Upper lobe of right lung (tissue), 1 donor: ENCODE measurements around the gene ZNF283. TPM values are rescaled to one million over a fixed set of nuclear protein-coding genes. Genes with fewer than 3 reads are reported as not detected.

Experiments used
- ATAC-seq: fragments of 200-7000 bp; cut with Tn5 transposase; one replicate; pipeline ENCODE4 v1.9.1; 2020; ENCODE audit warnings: mild to moderate bottlenecking, moderate library complexity
- DNase-seq: peaks from one replicate; pipeline ENCODE4 v3.0.0-alpha.2; 2020
- H3K27ac ChIP-seq: fragments of 200-600 bp; one replicate; pipeline ENCODE4 v1.8.0; 2022
- H3K27me3 ChIP-seq: fragments of 200-600 bp; one replicate; pipeline ENCODE4 v1.8.0; 2022; ENCODE audit warnings: mild to moderate bottlenecking
- H3K36me3 ChIP-seq: fragments of 200-600 bp; one replicate; pipeline ENCODE4 v1.8.0; 2022
- H3K4me1 ChIP-seq: fragments of 200-600 bp; one replicate; pipeline ENCODE4 v1.8.0; 2022
- H3K4me3 ChIP-seq: fragments of 200-600 bp; one replicate; pipeline ENCODE4 v1.8.0; 2022; ENCODE audit warnings: mild to moderate bottlenecking
- H3K9me3 ChIP-seq: fragments of 200-600 bp; one replicate; pipeline ENCODE4 v1.8.0; 2022
- CTCF ChIP-seq: fragments of 200-600 bp; IDR thresholded peaks from one replicate; pipeline ENCODE4 v1.8.0; 2022; ENCODE audit warnings: antibody characterized with exemption
- intact Hi-C: fragments of 100-400 bp; cut with DNase I; formaldehyde crosslinking; loops from one replicate; pipeline ENCODE4 v1.11.0; 2022
- total RNA-seq: library from RNA; stranded (reverse); fragmentation: NEBNext Ultra II Directional; extraction: Animal tissue kit (Norgen Biotek cat#: 25700); gene quantifications from one replicate; pipeline ENCODE4 v1.2.1, GENCODE V29; 2021
- donor health status: DM: no; HTN: yes; CAD: no; lungs with severe emphysema.

ZNF283 gene
- total RNA-seq, 1 donor from 2014 or later, result 11.7 TPM

- TF ChIP-seq CTCF, result no peak
- no peaks in the 10 kb centered on the region for H3K36me3 ChIP-seq
- intact Hi-C loops, result no loop called here
- peaks cover 8% of the 10 kb centered on the region for H3K4me1 ChIP-seq
- no peaks in the 10 kb centered on the region for H3K9me3 ChIP-seq
- no peak overlapping the region for H3K4me3 ChIP-seq
- DNase-seq, result no peak
- no peak for ATAC-seq
- no peak overlapping the region for H3K27ac ChIP-seq
- H3K27me3 ChIP-seq, result peaks cover 4% of the 10 kb centered on the region
These were observed 29.6 kb upstream of the ZNF283 start for GRCh38 chr19:43797556-43797955.

GRCh38 chr19:43798026-43798545, 29.0 kb upstream of the ZNF283 start:
- Histone ChIP-seq H3K9me3 (no peaks in the 10 kb centered on the region), H3K4me1 (peaks cover 8% of the 10 kb centered on the region), H3K27ac (no peak overlapping the region), H3K36me3 (no peaks in the 10 kb centered on the region), H3K4me3 (peak overlapping the region; percentile 57), H3K27me3 (peaks cover 4% of the 10 kb centered on the region)
- intact Hi-C loops, result no loop called here
- ATAC-seq (no peak), DNase-seq (no peak)
- TF ChIP-seq CTCF, result no peak

- H3K27ac ChIP-seq, result no peak overlapping the region
- ATAC-seq (peak; percentile 85), DNase-seq (peak; percentile 78)
- peaks cover 8% of the 10 kb centered on the region for H3K4me1 ChIP-seq
- intact Hi-C loops, result no loop called here
- no peaks in the 10 kb centered on the region for H3K9me3 ChIP-seq
- H3K27me3 ChIP-seq, result peaks cover 2% of the 10 kb centered on the region
- H3K4me3 ChIP-seq, result peak overlapping the region; percentile 57
- TF ChIP-seq CTCF, result no peak
- no peaks in the 10 kb centered on the region for H3K36me3 ChIP-seq
These were observed 28.3 kb upstream of the ZNF283 start for GRCh38 chr19:43798546-43799409.

- no peak for DNase-seq
- Histone ChIP-seq H3K4me1 (peaks cover 8% of the 10 kb centered on the region), H3K4me3 (peak overlapping the region; percentile 57), H3K36me3 (no peaks in the 10 kb centered on the region), H3K27ac (no peak overlapping the region), H3K27me3 (no peaks in the 10 kb centered on the region), H3K9me3 (no peaks in the 10 kb centered on the region)
- intact Hi-C loops, result no loop called here
- peak; percentile 15 for ATAC-seq
- no peak for TF ChIP-seq CTCF
These were observed 27.5 kb upstream of the ZNF283 start for GRCh38 chr19:43799502-43800142.

GRCh38 chr19:43802216-43802951, 24.7 kb upstream of the ZNF283 start, which contains the start of gene LYPD5:
Gene LYPD5, minus strand, starts transcription at chr19:43802447. Its CDS starts 67 bp downstream, at chr19:43802380.
- intact Hi-C loops, result no loop called here
- H3K27ac ChIP-seq, result no peak within 1 kb of the TSS
- H3K9me3 ChIP-seq, result no peaks in the 10 kb centered on the region
- no peak for DNase-seq
- H3K4me3 ChIP-seq, result no peak within 1 kb of the TSS
- H3K36me3 ChIP-seq, result no peaks in the 10 kb centered on the region
- peaks cover 8% of the 10 kb centered on the region for H3K4me1 ChIP-seq
- ATAC-seq, result no peak
- TF ChIP-seq CTCF, result no peak
- no peaks in the 10 kb centered on the region for H3K27me3 ChIP-seq
